GM21423 (cell line): ENCODE measurements around the gene HSPG2.

Experiments used
- ATAC-seq: cut with Tn5 transposase; IDR thresholded peaks from one replicate; pipeline ENCODE4 v1.9.1; 2021; ENCODE audit warnings: mild to moderate bottlenecking, moderate library complexity; ENCODE audit not compliant: unreplicated experiment

Gene HSPG2

GRCh38 chr1:21867451-21867996 lies 69.6 kb downstream of the HSPG2 start:
- no peak for ATAC-seq

- ATAC-seq = no peak
Measured at GRCh38 chr1:21866707-21867043, 70.4 kb downstream of the HSPG2 start.

GRCh38 chr1:21865943-21866706 lies 71.0 kb downstream of the HSPG2 start:
- peak; percentile 72 for ATAC-seq

- ATAC-seq = no peak
Measured at GRCh38 chr1:21865609-21865942, 71.5 kb downstream of the HSPG2 start.

- no peak for ATAC-seq
Measured at GRCh38 chr1:21864730-21865129, 72.4 kb downstream of the HSPG2 start.

GRCh38 chr1:21863981-21864380 lies 73.1 kb downstream of the HSPG2 start:
- ATAC-seq = no peak

GRCh38 chr1:21861602-21862429 lies 75.3 kb downstream of the HSPG2 start:
- no peak for ATAC-seq

GRCh38 chr1:21860971-21861370 lies 76.1 kb downstream of the HSPG2 start:
- ATAC-seq = no peak

- no peak for ATAC-seq
Measured at GRCh38 chr1:21859669-21860179, 77.4 kb downstream of the HSPG2 start.

- ATAC-seq = no peak
Measured at GRCh38 chr1:21857840-21858670, 79.1 kb downstream of the HSPG2 start.

- no peak for ATAC-seq
Measured at GRCh38 chr1:21857142-21857839, 79.8 kb downstream of the HSPG2 start.

GRCh38 chr1:21855257-21856096 lies 81.6 kb downstream of the HSPG2 start:
- ATAC-seq = no peak

- no peak for ATAC-seq
Measured at GRCh38 chr1:21854751-21855131, 82.4 kb downstream of the HSPG2 start.

GRCh38 chr1:21854090-21854750 lies 82.9 kb downstream of the HSPG2 start:
- no peak for ATAC-seq

- no peak for ATAC-seq
Measured at GRCh38 chr1:21853131-21853427, 84.0 kb downstream of the HSPG2 start.

- ATAC-seq = peak; percentile 75
Measured at GRCh38 chr1:21852282-21853130, 84.6 kb downstream of the HSPG2 start.

GRCh38 chr1:21851430-21852250 lies 85.5 kb downstream of the HSPG2 start:
- no peak for ATAC-seq
